Amniotic epithelial cell (primary cell): ENCODE results near the gene VASP.

Experiments
- DNase-seq: peaks from one replicate; pipeline ENCODE4 v3.0.0-alpha.2; 2010; ENCODE audit warnings: low read depth

VASP gene

DNA sequence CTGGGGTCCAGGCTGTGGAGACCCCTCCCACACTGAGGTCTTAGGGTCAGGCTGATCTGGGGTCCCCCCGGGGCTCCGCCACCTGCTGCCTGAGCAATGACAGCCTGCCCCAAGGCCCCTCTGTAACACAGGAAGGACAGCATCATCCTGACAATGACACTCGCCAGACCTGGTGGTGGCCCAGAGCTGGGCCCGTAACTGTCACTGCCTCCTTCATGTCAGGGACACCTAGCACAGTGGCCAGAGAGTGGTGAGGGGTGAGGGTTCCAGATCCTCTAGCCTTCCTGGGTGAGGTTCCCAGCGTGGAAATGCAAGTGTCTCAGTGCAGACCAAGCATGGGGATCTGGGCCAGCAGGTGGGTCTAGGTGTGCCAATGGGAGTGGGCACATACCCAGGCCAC, 49.6 kb downstream of the VASP start:
- DNase-seq, result no peak

DNA sequence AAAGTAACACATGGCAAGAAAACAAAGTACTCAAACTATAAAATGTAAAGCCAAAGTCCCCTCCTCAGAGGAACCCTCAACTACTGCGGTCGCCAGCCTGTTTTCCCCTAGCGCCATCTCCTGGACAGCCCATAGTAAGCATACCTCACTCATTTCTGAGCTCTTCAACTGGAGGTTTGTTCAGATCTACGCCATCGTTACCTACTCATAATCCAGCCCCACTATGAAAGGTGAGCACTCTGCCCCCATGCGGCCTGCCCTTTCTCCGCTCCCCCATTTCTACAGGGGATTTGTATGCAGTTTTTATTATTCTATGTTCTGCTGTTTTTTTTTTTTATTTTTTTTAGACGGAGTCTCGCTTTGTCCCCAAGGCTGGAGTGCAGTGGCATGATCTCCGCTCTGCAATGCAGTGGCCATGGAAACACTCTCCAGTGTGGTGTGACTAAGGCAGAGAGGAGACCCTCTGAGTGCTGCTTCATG, 51.2 kb downstream of the VASP start:
- peak; percentile 51 for DNase-seq

DNA sequence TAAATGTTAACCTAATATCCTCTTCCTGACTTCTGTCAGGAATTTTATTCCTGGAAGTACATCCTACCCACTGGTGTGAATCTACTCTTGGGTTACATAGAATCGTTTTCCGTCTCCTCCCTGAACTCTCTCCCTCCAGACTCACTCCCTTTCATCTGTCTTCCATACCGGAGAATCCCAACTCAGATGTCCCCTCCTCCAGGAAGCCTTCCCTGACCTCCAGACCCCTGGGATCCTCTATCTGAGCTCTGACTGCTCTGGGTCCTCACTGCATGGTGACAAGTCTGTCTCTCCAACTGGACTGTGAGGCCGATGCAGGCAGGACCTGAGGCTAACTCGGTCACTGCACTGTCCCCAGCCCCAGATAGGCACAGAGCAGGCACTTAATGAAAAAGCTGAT, 52.8 kb downstream of the VASP start:
- no peak for DNase-seq

DNA sequence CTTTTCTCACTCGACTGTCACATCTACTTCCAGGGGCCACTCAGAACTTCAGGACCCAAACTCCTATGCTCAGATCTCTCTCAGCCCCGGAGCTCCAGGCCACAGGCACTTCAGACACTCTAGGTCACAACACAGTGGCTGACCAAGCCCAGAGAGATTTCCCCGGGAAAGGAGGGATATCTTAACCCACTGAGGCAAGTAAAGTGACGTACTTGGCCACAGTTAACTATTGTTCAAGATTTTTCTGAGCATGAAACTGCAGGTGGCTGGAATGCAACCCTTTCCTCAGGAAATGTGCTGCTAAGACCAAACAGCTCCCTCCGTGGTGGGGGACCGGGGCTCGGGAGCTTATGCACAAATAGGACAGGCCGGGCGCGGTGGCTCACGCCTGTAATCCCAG, 53.4 kb downstream of the VASP start:
- no peak for DNase-seq

DNA sequence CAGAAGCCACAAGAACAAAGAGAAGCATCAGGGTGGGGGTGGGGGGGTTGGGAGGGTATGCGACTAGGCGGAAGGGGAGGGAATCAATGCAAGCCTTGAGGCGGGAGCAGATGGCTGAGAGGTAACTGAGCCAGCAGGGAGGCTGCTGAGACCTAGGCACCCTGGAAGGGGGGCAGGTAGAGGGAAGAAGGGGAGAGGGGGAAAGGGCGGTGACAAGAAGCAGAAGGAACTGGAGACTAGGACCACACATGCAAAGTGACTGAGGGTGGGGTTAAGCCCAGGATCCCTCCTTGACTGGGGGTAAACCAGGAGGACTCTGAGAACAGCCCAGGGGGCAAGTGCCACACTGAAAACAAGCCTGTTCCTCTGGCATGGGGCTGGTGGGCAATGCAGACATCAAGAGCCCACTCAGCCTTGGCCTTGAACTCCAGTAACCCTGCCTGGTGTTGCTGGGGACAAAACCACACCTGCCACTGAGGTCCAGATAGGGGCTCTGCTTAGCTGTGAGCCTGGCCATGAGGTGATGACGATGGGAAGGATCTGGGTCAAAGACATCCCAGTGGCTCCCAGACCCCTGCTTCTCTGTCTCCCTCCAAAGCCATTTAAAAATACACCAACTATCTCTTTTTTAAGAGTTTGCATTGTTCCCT, 57.0 kb downstream of the VASP start:
- no peak for DNase-seq

DNA sequence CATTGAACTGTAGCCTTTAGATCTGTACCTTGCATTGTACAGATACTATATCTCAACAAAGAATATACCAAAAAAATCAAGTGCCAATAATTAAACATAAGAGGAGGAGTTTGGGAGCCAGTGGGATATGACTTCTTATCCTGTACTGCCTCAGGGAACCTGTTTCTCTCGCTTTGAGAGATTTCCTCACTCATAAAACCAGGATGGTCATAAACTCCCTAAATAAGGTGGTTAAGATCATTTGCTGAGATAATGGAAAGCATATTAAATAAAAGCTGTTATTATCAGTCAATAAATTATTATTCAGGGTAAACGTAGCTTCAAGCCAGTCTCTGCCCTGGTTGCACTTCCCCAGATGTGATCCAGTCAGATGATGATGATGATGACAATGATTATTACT, 60.3 kb downstream of the VASP start:
- no peak for DNase-seq

DNA sequence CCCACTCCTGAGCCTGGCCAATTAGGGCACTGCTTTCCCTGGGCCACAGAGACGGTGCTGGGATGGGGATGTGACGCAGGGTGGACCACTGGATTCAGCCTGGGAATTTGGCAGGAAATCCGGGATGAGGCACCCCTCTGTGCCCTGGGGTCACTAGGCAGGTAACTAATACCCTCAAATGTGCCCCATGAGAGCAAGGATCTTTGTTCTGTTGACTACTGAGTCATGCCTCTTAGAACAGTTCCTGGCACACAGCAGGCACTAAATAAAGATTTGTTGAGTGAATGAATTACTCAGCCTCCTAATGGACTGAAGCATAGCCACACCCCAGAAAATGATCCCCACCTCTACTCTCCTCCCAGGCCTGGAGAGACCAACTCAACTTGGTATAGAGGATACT, 61.5 kb downstream of the VASP start:
- peak; percentile 73 for DNase-seq

DNA sequence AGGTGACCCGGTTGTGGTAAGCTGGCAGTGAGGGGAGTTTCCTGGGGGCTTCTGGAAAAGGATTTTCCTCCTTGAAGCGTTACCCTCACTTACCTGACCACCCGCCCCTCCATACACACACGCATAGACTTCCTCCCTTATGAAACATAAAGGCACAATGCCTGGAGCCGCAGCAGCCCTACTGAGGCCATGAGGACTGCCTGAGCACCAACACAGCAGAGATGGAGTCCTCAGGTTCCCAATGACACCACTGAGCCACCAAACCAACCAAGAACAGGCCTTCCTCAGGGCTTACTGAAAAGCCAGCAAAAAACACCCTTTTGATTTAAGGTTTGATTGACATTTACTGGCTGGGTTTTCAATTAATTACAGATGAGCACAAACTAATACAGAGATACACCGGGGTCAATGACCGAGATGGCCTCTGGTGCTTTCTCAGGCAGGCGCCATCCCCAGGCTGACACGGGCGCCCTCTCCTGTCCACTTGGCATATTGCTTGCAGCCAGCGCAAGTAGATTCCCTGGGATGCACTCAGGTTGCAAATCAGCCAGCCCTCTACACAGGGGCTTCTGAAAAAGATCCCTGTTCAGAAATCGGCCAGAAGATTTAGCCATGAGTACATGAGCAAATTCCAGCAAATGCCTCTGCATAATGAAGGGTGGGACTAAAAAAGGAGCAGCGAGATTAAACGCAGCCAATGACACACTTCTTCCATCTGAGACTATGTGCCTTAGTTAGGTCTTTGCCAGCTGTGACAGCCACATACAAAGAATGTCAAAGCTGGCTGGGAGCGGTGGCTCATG, 62.5 kb downstream of the VASP start:
- peak; percentile 39 for DNase-seq

DNA sequence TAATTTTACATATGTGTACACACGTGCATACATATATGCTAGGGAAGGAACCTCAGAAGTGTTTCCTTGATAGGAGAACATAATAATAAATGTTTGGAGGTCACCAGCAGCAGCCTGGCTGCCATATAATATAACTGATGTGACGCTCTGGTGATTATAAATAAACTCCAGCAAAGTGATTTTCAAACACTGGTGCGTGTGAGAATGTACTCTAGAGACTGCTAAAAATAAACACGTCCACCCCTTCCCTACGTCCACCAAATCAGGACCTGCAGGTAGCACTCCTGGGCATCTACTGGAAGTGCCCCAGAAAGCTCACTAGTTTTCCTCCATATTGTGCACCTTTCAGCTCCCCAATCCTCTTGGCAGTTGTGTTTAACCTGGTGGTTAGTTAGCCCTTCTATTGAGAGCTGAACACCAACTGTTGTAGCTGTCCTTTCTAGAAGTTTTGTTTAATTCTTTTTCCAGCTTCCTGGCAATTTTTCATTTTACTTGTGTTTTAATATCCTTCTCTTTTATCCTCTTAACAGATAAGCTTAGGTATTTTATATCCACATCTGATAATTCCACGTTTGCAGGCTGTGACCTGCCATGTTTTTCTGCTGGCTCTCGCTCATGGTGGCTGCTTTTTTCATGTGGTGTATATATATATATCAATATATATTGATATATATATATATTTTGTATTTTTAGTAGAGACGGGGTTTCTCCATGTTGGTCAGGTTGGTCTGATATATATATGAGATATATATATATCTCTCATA, 64.4 kb downstream of the VASP start:
- DNase-seq, result no peak

DNA sequence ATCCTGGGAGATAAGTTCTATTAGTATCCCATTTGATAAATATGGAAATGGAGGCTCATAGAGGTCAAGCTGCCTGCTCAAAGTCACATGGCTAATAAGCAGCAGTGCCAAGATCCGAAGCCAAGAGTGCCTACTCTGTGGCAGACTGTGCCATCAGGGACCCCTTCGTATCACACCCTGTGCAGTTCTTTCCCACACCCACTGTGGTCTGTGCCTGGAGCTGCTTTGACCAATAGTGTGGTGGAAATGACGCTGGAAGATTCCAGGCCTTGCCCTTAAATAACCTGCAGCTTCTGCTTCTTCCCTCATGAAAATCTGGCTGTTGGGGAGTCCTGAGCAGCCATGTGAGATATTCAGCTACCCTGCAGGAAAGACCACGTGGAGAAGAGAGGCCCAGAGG, 67.2 kb downstream of the VASP start:
- DNase-seq, result peak; percentile 29

DNA sequence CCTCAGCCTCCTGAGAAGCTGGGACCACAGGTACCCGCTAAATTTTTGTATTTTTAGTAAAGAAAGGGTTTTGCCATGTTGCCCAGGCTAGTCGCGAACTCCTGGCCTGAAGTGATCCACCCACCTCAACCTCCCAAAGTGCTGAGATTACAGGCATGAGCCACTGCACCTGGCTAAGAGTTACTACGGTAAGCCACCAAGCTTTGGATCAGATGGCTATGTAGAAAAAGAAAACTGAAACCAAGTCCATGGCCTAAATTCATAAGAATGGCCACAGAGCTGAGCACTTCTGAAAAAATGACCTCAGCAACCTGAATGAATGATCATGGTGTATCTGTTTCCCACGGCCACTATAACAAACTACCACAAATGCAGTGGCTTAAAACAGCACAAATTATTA, 67.9 kb downstream of the VASP start:
- no peak for DNase-seq
